GM19372 (cell line): Measurements from ENCODE around the gene TNIK.

Source experiments
- ATAC-seq: cut with Tn5 transposase; IDR thresholded peaks from one replicate; pipeline ENCODE4 v1.9.1; 2021; ENCODE audit warnings: mild to moderate bottlenecking, low read depth, moderate library complexity; ENCODE audit not compliant: unreplicated experiment

TNIK gene

GRCh38 chr3:171185959-171186358 is 274.2 kb downstream of the TNIK start:
- ATAC-seq: no peak

DNA sequence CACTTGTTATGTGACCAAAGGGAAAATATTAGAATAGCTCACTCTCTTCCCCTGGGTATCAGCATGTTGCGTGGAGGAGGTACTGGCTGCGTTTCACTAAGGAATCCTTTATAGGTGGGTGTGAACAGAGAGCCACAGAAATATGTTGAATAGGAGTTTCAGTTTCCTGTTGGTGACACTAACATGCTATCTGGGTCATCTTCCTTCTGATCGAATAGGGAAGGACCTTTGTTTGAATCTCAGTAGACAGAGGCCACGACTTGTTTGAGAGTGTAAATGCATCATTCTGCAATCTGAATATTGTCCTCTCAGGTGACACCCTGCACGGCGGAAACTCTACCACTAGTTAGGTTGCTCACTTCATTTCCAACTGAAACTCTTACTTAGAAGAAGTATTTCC is 275.8 kb downstream of the TNIK start:
- ATAC-seq: peak; percentile 64

DNA sequence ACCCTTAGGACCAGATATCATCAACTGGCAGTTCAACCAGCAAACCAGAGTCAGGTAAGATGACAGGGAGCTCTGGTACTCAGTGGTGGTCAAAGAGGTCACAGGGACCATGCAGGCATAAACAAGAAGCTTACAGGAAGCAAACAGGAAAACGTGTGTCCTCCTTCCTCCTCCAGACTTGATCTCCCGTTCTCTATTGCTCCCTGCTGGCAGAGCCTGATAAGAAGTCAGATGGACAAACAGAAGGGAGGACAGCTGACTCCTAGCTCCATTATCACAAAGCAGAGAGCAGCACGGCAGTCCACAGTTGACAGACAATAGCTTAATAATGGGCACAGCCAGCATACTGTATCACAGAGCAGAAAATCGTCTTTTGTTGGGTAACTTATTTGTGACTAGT is 277.2 kb downstream of the TNIK start:
- ATAC-seq: no peak

GRCh38 chr3:171181907-171182690 is 278.1 kb downstream of the TNIK start:
- no peak for ATAC-seq

GRCh38 chr3:171178714-171179113 is 281.5 kb downstream of the TNIK start:
- ATAC-seq: no peak

- ATAC-seq: no peak
Measured at GRCh38 chr3:171177553-171177952, 282.7 kb downstream of the TNIK start.

DNA sequence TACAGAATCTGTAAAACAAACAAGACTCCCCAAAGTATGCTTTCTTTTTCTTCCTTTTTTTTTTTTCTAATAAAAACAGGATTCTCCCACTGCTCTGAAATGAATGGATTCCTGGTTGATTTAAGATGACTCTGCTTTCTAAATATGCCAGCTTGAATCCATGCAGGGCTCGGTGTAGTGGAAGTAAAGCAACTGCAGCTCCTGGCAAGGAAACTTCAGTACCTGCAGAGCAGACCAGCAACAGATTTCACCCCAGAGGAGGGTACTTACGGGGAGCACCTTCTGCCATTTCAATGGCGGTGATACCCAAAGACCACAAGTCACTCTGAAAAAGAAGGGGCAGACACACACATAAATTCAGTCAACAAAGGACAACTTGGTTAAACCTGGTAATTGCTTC is 283.1 kb downstream of the TNIK start:
- ATAC-seq: no peak

GRCh38 chr3:171176244-171176933 is 283.8 kb downstream of the TNIK start:
- ATAC-seq: no peak

DNA sequence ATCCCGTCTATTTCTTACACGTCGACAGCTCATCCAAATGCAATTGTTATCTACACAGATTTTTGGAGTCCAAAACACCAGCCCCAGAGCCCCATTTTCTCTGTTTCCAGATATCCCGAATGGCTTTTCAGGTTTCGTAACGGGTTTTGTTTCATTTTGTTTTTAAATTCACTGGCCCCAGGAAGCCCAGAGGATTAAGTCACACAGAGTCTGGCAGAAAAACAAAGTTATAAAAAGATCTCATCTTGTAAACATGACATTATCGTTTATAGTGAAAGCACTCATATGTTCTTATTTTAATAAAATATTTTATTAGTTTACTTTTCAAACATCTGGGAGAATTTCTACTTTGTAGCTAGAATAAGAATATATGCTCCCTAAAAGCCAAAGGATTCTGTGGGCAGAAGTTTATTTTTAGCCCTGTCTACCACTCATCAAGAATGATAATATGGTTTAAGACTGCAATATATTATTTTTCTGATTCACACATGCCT is 284.4 kb downstream of the TNIK start:
- ATAC-seq: no peak

- ATAC-seq: no peak
Measured at GRCh38 chr3:171173736-171174135, 286.5 kb downstream of the TNIK start.

DNA sequence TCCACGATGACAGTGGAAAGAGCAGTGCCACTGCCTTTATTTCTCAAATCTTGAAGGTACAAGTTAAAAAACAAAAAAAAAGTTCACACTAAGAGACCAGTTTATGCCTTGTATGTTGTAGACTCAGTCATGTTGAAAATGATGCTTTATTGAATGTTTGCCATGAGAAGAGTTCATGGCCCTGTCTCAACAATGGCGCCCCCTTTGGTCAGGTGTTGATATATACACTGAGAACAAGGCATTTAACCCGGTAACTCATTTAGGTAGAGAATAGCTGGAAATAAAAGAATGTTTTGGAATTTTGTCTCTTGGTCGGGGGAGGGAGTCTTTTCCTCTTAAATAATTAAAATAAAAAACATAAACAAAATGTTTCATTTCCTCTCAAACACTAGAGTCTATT is 288.1 kb downstream of the TNIK start:
- ATAC-seq: no peak

- ATAC-seq: no peak
Measured at GRCh38 chr3:171169866-171170265, 290.3 kb downstream of the TNIK start.

DNA sequence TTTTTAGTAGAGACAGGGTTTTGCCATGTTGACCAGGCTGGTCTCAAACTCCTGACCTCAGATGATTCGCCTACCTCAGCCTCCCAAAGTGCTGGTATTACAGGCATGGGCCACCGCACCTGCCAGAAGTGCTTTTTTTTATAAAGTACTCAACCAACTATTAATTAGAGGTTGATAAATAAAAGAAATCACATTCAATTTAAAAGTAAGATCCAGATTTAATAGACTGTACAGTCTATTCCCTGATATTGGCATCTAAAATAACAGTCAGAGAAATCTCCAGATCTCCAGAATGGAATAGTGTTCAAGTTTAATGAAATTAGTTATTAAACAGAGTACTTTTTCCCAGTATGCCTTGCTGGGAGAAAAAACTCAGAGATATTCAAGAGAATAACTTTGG is 290.8 kb downstream of the TNIK start:
- no peak for ATAC-seq

- no peak for ATAC-seq
Measured at GRCh38 chr3:171168551-171168950, 291.7 kb downstream of the TNIK start.

DNA sequence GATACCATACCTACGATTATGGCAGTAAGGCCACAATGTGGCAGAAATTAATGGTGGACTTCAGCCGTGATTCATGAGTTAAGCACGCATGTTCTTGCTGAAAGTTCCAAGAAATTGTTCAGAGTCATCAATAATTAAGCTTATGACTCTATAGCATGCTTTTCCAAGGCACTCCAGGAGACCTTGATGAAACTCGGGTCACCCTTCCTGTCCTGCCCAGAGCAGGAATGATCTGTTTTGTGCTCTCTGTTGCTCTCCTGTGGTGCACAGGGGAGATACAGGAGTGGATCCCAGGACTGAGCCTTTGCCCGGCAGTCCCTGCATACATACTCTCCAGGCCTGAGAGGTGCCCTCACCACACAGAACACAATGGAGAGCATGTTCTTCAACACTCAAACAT is 292.1 kb downstream of the TNIK start:
- ATAC-seq: no peak

DNA sequence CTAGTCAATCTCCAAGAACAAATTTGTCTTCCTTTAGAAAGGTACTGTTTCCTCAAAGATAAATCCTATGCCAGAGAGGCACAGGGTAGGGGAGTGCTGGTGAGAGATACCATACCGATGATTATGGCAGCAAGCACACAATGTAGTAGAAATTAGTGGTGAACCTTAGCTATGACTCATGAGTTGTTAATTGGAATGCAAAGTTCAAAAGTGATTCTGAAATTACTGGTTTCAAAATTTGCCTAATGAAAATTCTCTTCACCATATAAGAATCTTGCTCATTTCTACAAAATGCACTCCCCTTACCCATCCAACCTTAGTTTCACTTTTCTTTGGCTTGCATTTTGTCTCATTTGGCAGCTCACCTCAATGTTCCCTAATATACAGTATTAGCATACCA is 294.2 kb downstream of the TNIK start:
- no peak for ATAC-seq

DNA sequence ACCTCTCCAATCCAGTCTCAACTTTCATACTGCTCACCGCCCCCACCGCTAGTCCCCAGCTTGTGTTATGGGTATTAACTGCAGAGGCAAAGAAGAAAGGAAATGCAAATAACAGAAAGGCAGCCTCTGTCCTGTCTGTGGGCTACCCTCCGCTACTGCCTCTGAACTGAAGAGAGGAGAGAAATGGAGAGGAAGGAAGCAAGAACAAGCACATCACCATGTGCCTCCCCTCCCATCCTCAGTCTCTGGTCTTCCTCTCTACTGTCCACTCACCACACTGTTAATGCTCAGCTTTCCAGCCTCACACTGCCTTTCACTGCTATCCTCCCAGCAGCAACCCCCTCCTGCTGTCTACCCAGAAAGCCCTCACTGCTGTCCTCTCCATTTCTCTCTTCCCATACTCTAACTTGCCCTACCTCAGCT is 294.7 kb downstream of the TNIK start:
- no peak for ATAC-seq

- no peak for ATAC-seq
Measured at GRCh38 chr3:171164067-171164465, 296.1 kb downstream of the TNIK start.

GRCh38 chr3:171163101-171164066 is 296.8 kb downstream of the TNIK start:
- no peak for ATAC-seq

DNA sequence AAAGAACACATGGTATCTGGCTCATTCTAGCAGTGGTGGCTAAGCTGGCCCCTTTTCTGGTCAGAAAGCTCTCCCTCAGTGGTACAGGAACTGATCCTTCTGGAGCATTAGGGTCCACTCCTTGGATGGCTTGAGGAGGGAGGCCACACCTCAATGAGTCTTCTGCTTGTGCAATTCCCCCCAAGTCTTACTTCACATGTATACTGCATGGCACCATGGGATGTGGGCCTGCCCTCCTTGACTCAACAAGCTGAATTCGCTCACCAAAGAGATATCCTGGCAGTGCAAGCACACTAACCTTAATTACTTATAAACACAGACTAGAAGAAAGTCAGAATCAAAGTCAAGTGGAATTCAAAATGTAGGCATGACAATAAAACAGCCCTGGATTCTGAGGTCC is 299.9 kb downstream of the TNIK start:
- no peak for ATAC-seq

GRCh38 chr3:171159822-171160157 is 300.4 kb downstream of the TNIK start:
- ATAC-seq: no peak
